Esophagus muscularis mucosa (tissue), 4 donors: ENCODE data around the gene WDR91.

ENCODE experiments used
- CTCF ChIP-seq, 3 experiments: fragments of 200-600 bp in 2 of 3; fragments of 450-650 bp in 1 of 3; sonication (generic) in 2 of 3; IDR thresholded peaks; one replicate each; pipeline ENCODE4 v1.5.1; 2017 to 2019; ENCODE audit warnings: antibody characterized with exemption in 3 of 3, mild to moderate bottlenecking in 2 of 3, moderate library complexity in 1 of 3
- EP300 ChIP-seq: sonication (generic); formaldehyde crosslinking; IDR thresholded peaks from one replicate; pipeline ENCODE4 v1.6.1; 2017; ENCODE audit warnings: antibody characterized with exemption
- POLR2A ChIP-seq: fragments of 450-650 bp; IDR thresholded peaks from one replicate; pipeline ENCODE4 v1.6.1; 2017; ENCODE audit warnings: antibody characterized with exemption, moderate library complexity, mild to moderate bottlenecking, low read depth
- POLR2AphosphoS5 ChIP-seq, 2 donors: sonication (generic); formaldehyde crosslinking; IDR thresholded peaks; one replicate each; pipeline ENCODE4 v1.6.1; 2017; ENCODE audit warnings: antibody characterized with exemption in 2 of 2

- no peak for TF ChIP-seq POLR2A
- TF ChIP-seq CTCF (IDR thresholded peaks at IDR 0.05) = no peak
- TF ChIP-seq POLR2AphosphoS5 (IDR thresholded peaks at IDR 0.05) = no peak
- no peak for TF ChIP-seq EP300
These were observed 24.5 kb upstream of the WDR91 start for GRCh38 chr7:135235841-135236240.
